Breast epithelium (tissue), 4 donors: Measurements from ENCODE around the gene TNNT1. TPM values are rescaled to one million over a fixed set of nuclear protein-coding genes. Genes with fewer than 3 reads are reported as not detected.
"Not testable (repeated sequence)": the region's sequence is repeated elsewhere in the genome, so short reads cannot be mapped to it uniquely, and the experiment has no call there.

Experiments used
- DNase-seq, 2 donors: peaks; one replicate each; pipeline ENCODE4 v3.0.0-alpha.2; 2019; ENCODE audit warnings: low spot score in 2 of 2
- H3K27ac ChIP-seq, 2 donors: fragments of 200-600 bp; sonication (generic) in 1 of 2; one replicate each; pipeline ENCODE4 v1.5.1; 2016 to 2019; ENCODE audit warnings: mild to moderate bottlenecking in 1 of 2
- H3K27me3 ChIP-seq, 2 donors: fragments of 200-600 bp; sonication (generic) in 1 of 2; one replicate each; pipeline versions ENCODE4 v1.5.1 to v1.6.0; 2017 to 2019; ENCODE audit warnings: control low read depth in 1 of 2, mild to moderate bottlenecking in 1 of 2
- H3K36me3 ChIP-seq: fragments of 200-600 bp; one replicate; pipeline ENCODE4 v1.5.1; 2019
- H3K4me1 ChIP-seq, 2 donors: fragments of 200-600 bp; sonication (generic); one replicate each; pipeline ENCODE4 v1.5.1; 2016 to 2019; ENCODE audit warnings: control low read depth in 1 of 2
- H3K4me3 ChIP-seq, 3 donors: fragments of 200-600 bp; sonication (generic); 1 replicate in 2 of 3; 2 replicates in 1 of 3; pipeline ENCODE4 v1.5.1; 2016 to 2019; ENCODE audit warnings: mild to moderate bottlenecking in 3 of 3, moderate library complexity in 2 of 3
- H3K9me3 ChIP-seq, 2 donors: fragments of 200-600 bp; sonication (generic) in 1 of 2; one replicate each; pipeline ENCODE4 v1.5.1; 2016 to 2019; ENCODE audit warnings: control low read depth in 1 of 2
- POLR2A ChIP-seq: fragments of 450-650 bp; IDR thresholded peaks from one replicate; pipeline ENCODE4 v1.6.1; 2016; ENCODE audit warnings: antibody characterized with exemption, mild to moderate bottlenecking, moderate library complexity
- POLR2AphosphoS5 ChIP-seq, 3 donors: sonication (generic); formaldehyde crosslinking; IDR thresholded peaks; one replicate each; pipeline ENCODE4 v1.6.1; 2017; ENCODE audit warnings: antibody characterized with exemption in 3 of 3
- intact Hi-C: fragments of 100-400 bp; cut with DNase I; formaldehyde crosslinking; loops from one replicate; pipeline ENCODE4 v1.15.1; 2023; ENCODE audit warnings: low total_unique reads
- total RNA-seq, 3 donors: library from RNA; depleted of rRNA; stranded (reverse); fragments of >200 nt; gene quantifications; one replicate each; pipeline ENCODE4 v1.1.0, GENCODE V29; 2016
- TF ChIP-seq, protein P1 (sequence below), 3 donors: fragments of 450-650 bp; IDR thresholded peaks; one replicate each; pipeline ENCODE4 v1.5.1; 2016 to 2017; ENCODE audit warnings: antibody characterized with exemption in 3 of 3, mild to moderate bottlenecking in 3 of 3, moderate library complexity in 3 of 3

The TNNT1 gene
- total RNA-seq, 3 donors from 2014 or later, result 3.7 to 7.2 TPM; not detected in 1

DNA sequence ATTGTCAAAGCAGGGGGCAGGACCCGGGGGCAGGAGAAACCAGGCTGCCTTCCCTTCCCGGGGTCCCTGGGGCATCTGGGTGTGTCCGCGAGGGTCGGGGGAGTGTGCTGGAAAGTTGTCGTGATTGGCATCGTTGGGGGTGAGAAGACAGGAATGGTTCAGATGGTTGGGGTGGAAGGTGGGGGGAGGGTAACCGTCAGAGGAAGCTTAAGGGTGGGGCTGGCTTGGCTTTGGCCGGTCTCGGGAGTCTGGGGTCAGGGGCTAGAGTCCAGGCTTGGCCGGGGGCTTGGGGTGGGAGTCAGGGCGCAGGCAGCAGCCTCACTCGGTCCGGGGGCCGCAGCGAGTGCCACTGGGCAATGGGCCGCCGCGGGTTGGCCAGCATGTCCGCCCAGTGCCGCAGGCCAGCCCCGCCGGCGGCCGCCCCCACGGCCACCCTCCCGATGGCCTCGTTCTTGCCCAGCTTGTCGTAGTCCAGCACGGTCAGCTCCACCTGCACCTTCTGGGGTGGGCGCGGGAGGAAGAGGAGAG, 24.2 kb upstream of the TNNT1 start:
- DNase-seq, result no peak
- peaks cover 8 to 98% of the 10 kb centered on the region in 2 donors for H3K27me3 ChIP-seq
- no peaks in the 10 kb centered on the region for H3K9me3 ChIP-seq
- TF ChIP-seq POLR2AphosphoS5 (IDR thresholded peaks at IDR 0.05), result no peak
- no peak for TF ChIP-seq POLR2A
- TF ChIP-seq, protein P1, sequence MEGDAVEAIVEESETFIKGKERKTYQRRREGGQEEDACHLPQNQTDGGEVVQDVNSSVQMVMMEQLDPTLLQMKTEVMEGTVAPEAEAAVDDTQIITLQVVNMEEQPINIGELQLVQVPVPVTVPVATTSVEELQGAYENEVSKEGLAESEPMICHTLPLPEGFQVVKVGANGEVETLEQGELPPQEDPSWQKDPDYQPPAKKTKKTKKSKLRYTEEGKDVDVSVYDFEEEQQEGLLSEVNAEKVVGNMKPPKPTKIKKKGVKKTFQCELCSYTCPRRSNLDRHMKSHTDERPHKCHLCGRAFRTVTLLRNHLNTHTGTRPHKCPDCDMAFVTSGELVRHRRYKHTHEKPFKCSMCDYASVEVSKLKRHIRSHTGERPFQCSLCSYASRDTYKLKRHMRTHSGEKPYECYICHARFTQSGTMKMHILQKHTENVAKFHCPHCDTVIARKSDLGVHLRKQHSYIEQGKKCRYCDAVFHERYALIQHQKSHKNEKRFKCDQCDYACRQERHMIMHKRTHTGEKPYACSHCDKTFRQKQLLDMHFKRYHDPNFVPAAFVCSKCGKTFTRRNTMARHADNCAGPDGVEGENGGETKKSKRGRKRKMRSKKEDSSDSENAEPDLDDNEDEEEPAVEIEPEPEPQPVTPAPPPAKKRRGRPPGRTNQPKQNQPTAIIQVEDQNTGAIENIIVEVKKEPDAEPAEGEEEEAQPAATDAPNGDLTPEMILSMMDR (IDR thresholded peaks at IDR 0.05), result no peak
- intact Hi-C loops, result loop anchor here (5.0 to 10.0 kb wide), 2 partner anchors 801 to 1482 kb away; no protein-coding TSS in a partner anchor
- no peak overlapping the region for H3K27ac ChIP-seq
- H3K4me1 ChIP-seq, result peaks cover 0 to 3% of the 10 kb centered on the region in 2 donors
- peak overlapping the region; percentile 5 to 69 (median 43) for H3K4me3 ChIP-seq
- H3K36me3 ChIP-seq, result no peaks in the 10 kb centered on the region

DNA sequence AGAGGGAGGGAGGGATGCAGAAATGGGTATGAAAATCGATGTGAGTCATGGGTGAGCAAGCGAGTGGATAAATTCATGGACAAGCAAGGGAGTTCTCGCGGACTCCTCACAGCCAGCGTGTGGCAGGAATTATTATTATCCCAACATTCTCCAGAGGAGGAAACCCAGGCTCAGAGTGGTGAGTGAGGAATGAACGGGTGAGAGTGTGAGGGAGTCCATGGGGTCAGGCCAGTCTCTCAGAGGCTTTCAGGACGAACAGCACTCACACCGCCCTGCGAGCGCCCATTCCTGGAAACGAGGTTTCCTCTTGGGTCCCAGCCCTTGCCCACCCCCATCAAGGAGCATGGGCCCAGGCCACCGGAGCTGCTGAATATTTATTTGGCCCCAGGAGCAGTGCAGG, 23.7 kb upstream of the TNNT1 start:
- intact Hi-C loops, result loop anchor here (5.0 to 10.0 kb wide), 2 partner anchors 800 to 1482 kb away; no protein-coding TSS in a partner anchor
- Histone ChIP-seq H3K4me1 (peaks cover 0 to 3% of the 10 kb centered on the region in 2 donors), H3K27me3 (peaks cover 8 to 96% of the 10 kb centered on the region in 2 donors), H3K9me3 (no peaks in the 10 kb centered on the region), H3K36me3 (no peaks in the 10 kb centered on the region), H3K4me3 (peak overlapping the region in 1 of 3 donors; percentile 69), H3K27ac (no peak overlapping the region)
- TF ChIP-seq POLR2AphosphoS5 (IDR thresholded peaks at IDR 0.05), result no peak
- no peak for TF ChIP-seq POLR2A
- TF ChIP-seq, protein P1 (IDR thresholded peaks at IDR 0.05), result no peak
- no peak for DNase-seq

DNA sequence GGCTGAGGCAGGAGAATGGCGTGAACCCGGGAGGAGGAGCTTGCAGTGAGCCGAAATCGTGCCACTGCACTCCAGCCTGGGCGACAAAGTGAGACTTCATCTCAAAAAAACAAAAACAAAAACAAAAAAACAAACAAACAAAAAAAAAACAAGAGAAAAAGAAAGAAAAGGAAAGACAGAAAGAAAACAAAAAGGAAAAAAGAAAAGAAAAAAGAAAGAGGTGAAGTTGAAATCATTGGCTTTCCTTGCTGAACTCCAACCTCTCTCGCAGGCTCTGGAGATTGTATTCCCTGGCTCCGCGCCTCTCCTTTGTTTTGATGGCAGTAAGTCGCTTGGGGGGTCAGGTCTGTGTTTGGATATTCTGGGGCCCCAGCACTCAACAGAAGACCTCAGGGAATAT, 23.3 kb upstream of the TNNT1 start:
- not testable (repeated sequence) for H3K27ac ChIP-seq, H3K4me1 ChIP-seq, DNase-seq, H3K36me3 ChIP-seq, H3K4me3 ChIP-seq, H3K9me3 ChIP-seq
- intact Hi-C loops, result loop anchor here (5.0 to 10.0 kb wide), 2 partner anchors 800 to 1482 kb away; no protein-coding TSS in a partner anchor
- peaks cover 8 to 95% of the 10 kb centered on the region in 2 donors for H3K27me3 ChIP-seq

DNA sequence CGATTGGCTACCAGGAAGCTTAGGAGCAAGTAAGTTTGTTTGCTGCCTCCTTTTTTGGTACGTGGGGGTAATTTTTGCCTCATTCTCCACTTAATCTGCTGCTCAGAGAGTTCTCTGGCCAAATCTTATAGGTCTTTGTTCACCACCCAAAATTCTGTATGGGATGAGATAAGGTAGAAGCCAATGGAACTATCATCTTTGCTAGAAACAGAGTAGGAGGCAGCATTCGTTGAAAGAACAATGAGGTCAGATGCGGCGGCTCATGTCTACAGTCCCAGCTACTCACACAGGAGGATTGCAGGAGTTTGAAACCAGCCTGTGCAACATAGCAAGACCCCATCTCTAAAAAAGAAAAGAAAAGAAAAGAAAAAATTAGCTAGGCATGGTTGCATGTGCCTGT, 22.4 kb upstream of the TNNT1 start:
- H3K27me3 ChIP-seq, result peaks cover 8 to 87% of the 10 kb centered on the region in 2 donors
- intact Hi-C loops, result loop anchor here (5.0 to 10.0 kb wide), 2 partner anchors 799 to 1483 kb away; no protein-coding TSS in a partner anchor
- DNase-seq, result no peak

DNA sequence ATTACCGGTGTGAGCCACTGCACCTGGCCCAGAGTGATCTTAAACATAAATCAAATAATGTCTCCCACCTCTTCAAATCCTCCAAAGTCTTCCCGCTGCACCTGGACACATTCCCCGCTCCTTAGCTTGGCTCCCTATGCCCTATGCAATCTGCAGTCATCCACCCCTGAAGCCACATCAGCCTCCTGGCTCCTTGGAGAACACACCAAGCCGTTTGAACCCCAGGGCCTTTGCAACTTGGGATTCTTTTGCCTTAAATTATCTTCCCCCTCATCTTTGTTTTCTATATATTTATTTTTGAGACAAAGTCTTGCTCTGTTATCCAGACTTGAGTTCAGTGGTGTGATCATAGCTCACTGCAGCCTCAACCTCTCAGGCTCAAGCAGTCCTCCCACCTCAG, 20.1 kb upstream of the TNNT1 start:
- H3K27me3 ChIP-seq, result peaks cover 4 to 64% of the 10 kb centered on the region in 2 donors
- no peaks in the 10 kb centered on the region for H3K36me3 ChIP-seq
- TF ChIP-seq POLR2AphosphoS5 (IDR thresholded peaks at IDR 0.05) (no peak), POLR2A (no peak)

More for the DNA sequence above, 22.4 kb upstream of the TNNT1 start:
- TF ChIP-seq POLR2AphosphoS5 (IDR thresholded peaks at IDR 0.05) (no peak), POLR2A (no peak)
- TF ChIP-seq, protein P1 (IDR thresholded peaks at IDR 0.05), result no peak
- Histone ChIP-seq H3K9me3 (no peaks in the 10 kb centered on the region), H3K4me1 (peaks cover 0 to 3% of the 10 kb centered on the region in 2 donors), H3K36me3 (no peaks in the 10 kb centered on the region), H3K4me3 (no peak overlapping the region), H3K27ac (no peak overlapping the region)

DNA sequence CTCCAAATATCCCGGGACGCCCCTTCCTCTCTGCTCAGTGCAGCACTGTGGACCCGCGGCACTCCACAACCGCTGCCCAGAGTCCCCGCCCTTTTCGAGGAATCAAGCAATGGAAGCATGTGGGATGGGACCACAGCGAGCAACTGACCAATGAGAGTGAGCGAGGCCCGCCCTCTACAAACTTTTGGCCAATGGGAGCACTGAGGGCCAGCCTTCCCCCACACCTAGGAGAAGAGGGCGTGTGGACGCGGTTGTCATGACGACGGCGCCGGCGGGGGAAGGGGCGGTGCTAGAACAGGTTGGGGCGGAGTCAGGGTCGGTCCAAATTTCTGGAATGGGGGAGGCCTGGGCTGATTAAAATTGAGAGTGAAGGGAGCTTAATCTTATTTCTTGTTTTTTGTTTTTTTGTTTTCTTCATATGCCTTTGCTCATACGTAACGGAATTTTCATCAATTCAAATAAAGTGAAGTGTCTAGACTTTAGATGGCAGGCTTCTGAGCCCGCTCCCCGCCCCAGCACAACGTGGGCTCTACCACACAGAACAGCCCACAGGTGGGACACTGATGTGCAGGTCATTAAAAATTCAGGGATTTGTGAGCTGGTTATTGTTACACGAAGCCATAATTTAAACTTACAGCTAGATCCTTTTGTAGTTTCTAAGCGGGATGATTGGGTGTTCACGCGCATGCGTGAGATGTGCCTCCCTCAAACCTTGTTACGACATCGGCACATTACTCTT, 17.7 kb upstream of the TNNT1 start, which contains the start of gene DNAAF3:
Gene DNAAF3 (minus strand): TSS at position 84 of the 739 bp plus-strand sequence. CDS start 200 bp downstream, outside the sequence.
- no peaks in the 10 kb centered on the region for H3K9me3 ChIP-seq
- H3K27me3 ChIP-seq, result peaks cover 7 to 53% of the 10 kb centered on the region in 2 donors
- TF ChIP-seq POLR2AphosphoS5 (IDR thresholded peaks at IDR 0.05) (no peak), POLR2A (no peak)
- TF ChIP-seq, protein P1 (IDR thresholded peaks at IDR 0.05), result peak in 1 of 3 donors; percentile 19
- peak within 1 kb of the TSS; percentile 54 to 76 for H3K27ac ChIP-seq
- H3K4me1 ChIP-seq, result no peaks in the 10 kb centered on the region
- no peaks in the 10 kb centered on the region for H3K36me3 ChIP-seq
- peak within 1 kb of the TSS; percentile 29 to 69 (median 57) for H3K4me3 ChIP-seq
- DNase-seq, result peak; percentile 98
- intact Hi-C loops, result no loop called here

More for the DNA sequence above, 20.1 kb upstream of the TNNT1 start:
- peaks cover 0 to 3% of the 10 kb centered on the region in 2 donors for H3K4me1 ChIP-seq
- H3K4me3 ChIP-seq, result no peak overlapping the region
- intact Hi-C loops, result no loop called here
- DNase-seq, result no peak
- no peak overlapping the region for H3K27ac ChIP-seq
- H3K9me3 ChIP-seq, result no peaks in the 10 kb centered on the region
